Skeletal muscle cell (primary cell): Measurements from ENCODE around the gene CNOT4.
"Not testable (repeated sequence)": the region's sequence is repeated elsewhere in the genome, so short reads cannot be mapped to it uniquely, and the experiment has no call there.

Experiments
- DNase-seq: peaks from one replicate; pipeline ENCODE4 v3.0.0-alpha.2; 2010; ENCODE audit warnings: low read depth
- H3K4me3 ChIP-seq: 2 replicates; pipeline ENCODE4 v1.5.1; 2011; ENCODE audit warnings: low read depth, mild to moderate bottlenecking, control low read depth, low read length, moderate library complexity

CNOT4 gene

GRCh38 chr7:135466442-135467206 is 43.3 kb downstream of the CNOT4 start:
- no peak for DNase-seq

GRCh38 chr7:135463908-135464307 is 46.0 kb downstream of the CNOT4 start:
- H3K4me3 ChIP-seq = no peak overlapping the region
- no peak for DNase-seq

More at GRCh38 chr7:135466442-135467206, 43.3 kb downstream of the CNOT4 start:
- H3K4me3 ChIP-seq = no peak overlapping the region

GRCh38 chr7:135459951-135460567 is 49.8 kb downstream of the CNOT4 start:
- DNase-seq = no peak
- no peak overlapping the region for H3K4me3 ChIP-seq

- H3K4me3 ChIP-seq = no peak overlapping the region
- no peak for DNase-seq
Observed at GRCh38 chr7:135459076-135459475, 50.8 kb downstream of the CNOT4 start.

- no peak for DNase-seq
- no peak overlapping the region for H3K4me3 ChIP-seq
Observed at GRCh38 chr7:135454060-135454459, 55.8 kb downstream of the CNOT4 start.

- no peak overlapping the region for H3K4me3 ChIP-seq
- no peak for DNase-seq
Observed at GRCh38 chr7:135449436-135449835, 60.5 kb downstream of the CNOT4 start.

- H3K4me3 ChIP-seq = no peak overlapping the region
- DNase-seq = no peak
Observed at GRCh38 chr7:135448753-135449152, 61.1 kb downstream of the CNOT4 start.

- H3K4me3 ChIP-seq = no peak overlapping the region
- no peak for DNase-seq
Observed at GRCh38 chr7:135447748-135448147, 62.2 kb downstream of the CNOT4 start.

- DNase-seq = no peak
- H3K4me3 ChIP-seq = no peak overlapping the region
Observed at GRCh38 chr7:135445690-135446089, 64.2 kb downstream of the CNOT4 start.

- DNase-seq, H3K4me3 ChIP-seq: not testable (repeated sequence)
Observed at GRCh38 chr7:135445266-135445665, 64.6 kb downstream of the CNOT4 start.

GRCh38 chr7:135441791-135442190 is 68.1 kb downstream of the CNOT4 start:
- DNase-seq = peak; percentile 10
- no peak overlapping the region for H3K4me3 ChIP-seq

GRCh38 chr7:135434047-135434446 is 75.9 kb downstream of the CNOT4 start:
- H3K4me3 ChIP-seq = no peak overlapping the region

GRCh38 chr7:135430626-135431025 is 79.3 kb downstream of the CNOT4 start:
- no peak for DNase-seq

More at GRCh38 chr7:135434047-135434446, 75.9 kb downstream of the CNOT4 start:
- DNase-seq = no peak

GRCh38 chr7:135428879-135429278 is 81.0 kb downstream of the CNOT4 start:
- DNase-seq = no peak
- H3K4me3 ChIP-seq = no peak overlapping the region

More at GRCh38 chr7:135430626-135431025, 79.3 kb downstream of the CNOT4 start:
- H3K4me3 ChIP-seq = no peak overlapping the region

- no peak for DNase-seq
- no peak overlapping the region for H3K4me3 ChIP-seq
Observed at GRCh38 chr7:135428011-135428410, 81.9 kb downstream of the CNOT4 start.

- DNase-seq = no peak
Observed at GRCh38 chr7:135427166-135427565, 82.7 kb downstream of the CNOT4 start.

GRCh38 chr7:135425036-135425435 is 84.9 kb downstream of the CNOT4 start:
- no peak overlapping the region for H3K4me3 ChIP-seq
- DNase-seq = no peak

More at GRCh38 chr7:135427166-135427565, 82.7 kb downstream of the CNOT4 start:
- H3K4me3 ChIP-seq = no peak overlapping the region

- H3K4me3 ChIP-seq = no peak overlapping the region
- DNase-seq = no peak
Observed at GRCh38 chr7:135420786-135421185, 89.1 kb downstream of the CNOT4 start.

- no peak overlapping the region for H3K4me3 ChIP-seq
- DNase-seq = no peak
Observed at GRCh38 chr7:135416431-135416830, 93.5 kb downstream of the CNOT4 start.

GRCh38 chr7:135414850-135415439 is 95.0 kb downstream of the CNOT4 start:
- H3K4me3 ChIP-seq = no peak overlapping the region
- peak; percentile 14 for DNase-seq
